ENCODE data around the gene PUS10.

- TF ChIP-seq, protein P1, sequence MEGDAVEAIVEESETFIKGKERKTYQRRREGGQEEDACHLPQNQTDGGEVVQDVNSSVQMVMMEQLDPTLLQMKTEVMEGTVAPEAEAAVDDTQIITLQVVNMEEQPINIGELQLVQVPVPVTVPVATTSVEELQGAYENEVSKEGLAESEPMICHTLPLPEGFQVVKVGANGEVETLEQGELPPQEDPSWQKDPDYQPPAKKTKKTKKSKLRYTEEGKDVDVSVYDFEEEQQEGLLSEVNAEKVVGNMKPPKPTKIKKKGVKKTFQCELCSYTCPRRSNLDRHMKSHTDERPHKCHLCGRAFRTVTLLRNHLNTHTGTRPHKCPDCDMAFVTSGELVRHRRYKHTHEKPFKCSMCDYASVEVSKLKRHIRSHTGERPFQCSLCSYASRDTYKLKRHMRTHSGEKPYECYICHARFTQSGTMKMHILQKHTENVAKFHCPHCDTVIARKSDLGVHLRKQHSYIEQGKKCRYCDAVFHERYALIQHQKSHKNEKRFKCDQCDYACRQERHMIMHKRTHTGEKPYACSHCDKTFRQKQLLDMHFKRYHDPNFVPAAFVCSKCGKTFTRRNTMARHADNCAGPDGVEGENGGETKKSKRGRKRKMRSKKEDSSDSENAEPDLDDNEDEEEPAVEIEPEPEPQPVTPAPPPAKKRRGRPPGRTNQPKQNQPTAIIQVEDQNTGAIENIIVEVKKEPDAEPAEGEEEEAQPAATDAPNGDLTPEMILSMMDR (IDR thresholded peaks at IDR 0.05) = no peak
- TF ChIP-seq POLR2AphosphoS5 (IDR thresholded peaks at IDR 0.05) (peak in 1 of 2 donors; percentile 24), POLR2A (IDR thresholded peaks at IDR 0.05; ENCODE audit: low read depth) (no peak)
Measured at GRCh38 chr2:60992985-60993392, 25.1 kb downstream of the PUS10 start.

All from esophagus muscularis mucosa (tissue), 3 donors.